ENCODE results near the gene SCD. TPM values are rescaled to one million over a fixed set of nuclear protein-coding genes. Genes with fewer than 3 reads are reported as not detected.

Gene SCD
- total RNA-seq, 1 experiment from 2014 or later, result 652 TPM

- no peak for TF ChIP-seq ZFX (IDR thresholded peaks at IDR 0.05)
- peak; percentile 33 for TF ChIP-seq POLR2A (IDR thresholded peaks at IDR 0.05; ENCODE audit: borderline replicate concordance, extremely low read depth, insufficient read depth, insufficient read length)
- peak; percentile 19 for ATAC-seq
- Histone ChIP-seq H3K4me2 (ENCODE audit: low read length) (peak overlapping the region; percentile 79), H2AFZ (ENCODE audit: low read depth, low read length, poor library complexity, severe bottlenecking) (no peak overlapping the region), H3K27ac (ENCODE audit: low read depth, low read length) (peak overlapping the region; percentile 99), H4K20me1 (ENCODE audit: insufficient read depth) (no peaks in the 10 kb centered on the region), H3K27me3 (ENCODE audit: insufficient read depth, low read length) (no peaks in the 10 kb centered on the region), H3K9me3 (ENCODE audit: control insufficient read depth in 1 of 2, insufficient read depth in 1 of 2, low read depth in 1 of 2, low read length in 2 of 2) (no peaks in the 10 kb centered on the region), H3K79me2 (ENCODE audit: insufficient read depth, low read length) (peaks cover 17% of the 10 kb centered on the region), H3K9me2 (ENCODE audit: insufficient read depth) (no peaks in the 10 kb centered on the region), H3K4me3 (replicated peaks in 1 of 2; ENCODE audit: low read depth in 1 of 2, low read length in 2 of 2) (peak overlapping the region; percentile 60 to 70), H3K9ac (ENCODE audit: low read length) (peak overlapping the region; percentile 84), H3K4me1 (ENCODE audit: control insufficient read depth in 1 of 2, insufficient read depth in 2 of 2, low read length in 2 of 2) (peaks cover 81 to 90% of the 10 kb centered on the region in 2 experiments), H3K36me3 (ENCODE audit: control insufficient read depth in 1 of 2, insufficient read depth in 2 of 2, low read length in 2 of 2) (no peaks in the 10 kb centered on the region)
- POLR2A ChIA-PET, result interaction anchor here (0.7 to 3.9 kb wide), 27 partner anchors 7 to 660 kb away, joined by 3 to 52 read pairs (median 4); partner anchors contain the start of gene SCD
- intact Hi-C loops (cut with micrococcal nuclease), result loop anchor here (1.0 kb wide), 2 partner anchors 26 to 30 kb away; no protein-coding TSS in a partner anchor
- RAD21 ChIA-PET (ENCODE audit: low non-redundant PET in 1 of 2, low total read pairs in 2 of 2, uncharacterized antibody in 2 of 2, unreplicated experiment in 2 of 2), result interaction anchor here (0.8 to 2.3 kb wide), 6 partner anchors 25 to 65 kb away, joined by 3 to 16 read pairs (median 6); partner anchors contain the start of gene SCD (in 1 of the 2)
- no peak for DNase-seq (ENCODE audit: low read depth, low spot score)
- TSS peak; percentile 92 for BruUV-seq (replicated peaks)
- CTCF ChIA-PET, result interaction anchor here (0.6 to 1.5 kb wide), 5 partner anchors 9 to 146 kb away, joined by 3 to 12 read pairs (median 3); partner anchors contain the start of gene SCD
Measured at GRCh38 chr10:100372415-100373297, 25.6 kb downstream of the SCD start.

- ChIA-PET POLR2A (interaction anchor here (0.7 to 2.7 kb wide), 26 partner anchors 8 to 659 kb away, joined by 3 to 52 read pairs (median 4); partner anchors contain the start of gene SCD), RAD21 (ENCODE audit: low non-redundant PET in 1 of 2, low total read pairs in 2 of 2, uncharacterized antibody in 2 of 2, unreplicated experiment in 2 of 2) (interaction anchor here (0.6 to 1.9 kb wide), 6 partner anchors 26 to 641 kb away, joined by 3 to 14 read pairs (median 4); partner anchors contain the start of genes COX15 (in 1 of the 2), CUTC (in 1 of the 2) and SCD (in 1 of the 2)), CTCF (interaction anchor here (0.6 to 1.5 kb wide), 5 partner anchors 10 to 145 kb away, joined by 3 to 12 read pairs (median 3); partner anchors contain the start of gene SCD)
- DNase-seq (ENCODE audit: low read depth, low spot score) (peak; percentile 100), ATAC-seq (peak; percentile 81)
- TF ChIP-seq CBX3 (IDR thresholded peaks at IDR 0.05; ENCODE audit: low read depth) (no peak), ZFX (IDR thresholded peaks at IDR 0.05) (peak; percentile 56; the same call in 1 of the 2 replicates), ZBTB33 (IDR thresholded peaks at IDR 0.05; ENCODE audit: extremely low read depth, insufficient replicate concordance, low read length) (peak; percentile 60), POLR2AphosphoS5 (IDR thresholded peaks at IDR 0.05; ENCODE audit: low read depth, low read length) (peak; percentile 91), YY1 (IDR thresholded peaks at IDR 0.05; ENCODE audit: extremely low read depth, insufficient replicate concordance, low read depth, low read length) (peak; percentile 79), POLR2A (IDR thresholded peaks at IDR 0.05; ENCODE audit: borderline replicate concordance, extremely low read depth, insufficient read depth, insufficient read length) (peak; percentile 87), RAD21 (IDR thresholded peaks at IDR 0.05; ENCODE audit: low read depth) (no peak), TCF7L2 (IDR thresholded peaks at IDR 0.05; ENCODE audit: borderline replicate concordance, extremely low read depth, insufficient read depth, insufficient read length) (peak; percentile 94)
- Histone ChIP-seq H3K9ac (ENCODE audit: low read length) (peak overlapping the region; percentile 84), H3K4me3 (replicated peaks in 1 of 2; ENCODE audit: low read depth in 1 of 2, low read length in 2 of 2) (peak overlapping the region; percentile 60 to 70), H3K9me2 (ENCODE audit: insufficient read depth) (no peaks in the 10 kb centered on the region), H3K4me2 (ENCODE audit: low read length) (peak overlapping the region; percentile 79), H3K36me3 (ENCODE audit: control insufficient read depth in 1 of 2, insufficient read depth in 2 of 2, low read length in 2 of 2) (no peaks in the 10 kb centered on the region), H4K20me1 (ENCODE audit: insufficient read depth) (no peaks in the 10 kb centered on the region), H3K27ac (ENCODE audit: low read depth, low read length) (peak overlapping the region; percentile 99), H3K27me3 (ENCODE audit: insufficient read depth, low read length) (no peaks in the 10 kb centered on the region), H3K4me1 (ENCODE audit: control insufficient read depth in 1 of 2, insufficient read depth in 2 of 2, low read length in 2 of 2) (peaks cover 74 to 84% of the 10 kb centered on the region in 2 experiments), H3K79me2 (ENCODE audit: insufficient read depth, low read length) (peaks cover 17% of the 10 kb centered on the region), H2AFZ (ENCODE audit: low read depth, low read length, poor library complexity, severe bottlenecking) (no peak overlapping the region), H3K9me3 (ENCODE audit: control insufficient read depth in 1 of 2, insufficient read depth in 1 of 2, low read depth in 1 of 2, low read length in 2 of 2) (no peaks in the 10 kb centered on the region)
- TSS peak; percentile 84 for BruUV-seq (replicated peaks)
- intact Hi-C loops (cut with micrococcal nuclease), result loop anchor here (1.0 kb wide), 2 partner anchors 27 to 31 kb away; no protein-coding TSS in a partner anchor
Measured at GRCh38 chr10:100373298-100374199, 26.5 kb downstream of the SCD start.
